ENCODE measurements around the gene AKR7A3.
"Not testable (repeated sequence)": the region's sequence is repeated elsewhere in the genome, so short reads cannot be mapped to it uniquely, and the experiment has no call there.

AKR7A3 gene

GRCh38 chr1:19287436-19288185, 959 bp downstream of the AKR7A3 start:
- DNase-seq = no peak

- DNase-seq = not testable (repeated sequence)
Observed at GRCh38 chr1:19285807-19286206, 2.8 kb downstream of the AKR7A3 start.

GRCh38 chr1:19285366-19285765, 3.2 kb downstream of the AKR7A3 start:
- not testable (repeated sequence) for DNase-seq

- DNase-seq = no peak
Observed at GRCh38 chr1:19284881-19285280, 3.7 kb downstream of the AKR7A3 start.

- no peak for DNase-seq
Observed at GRCh38 chr1:19283891-19284290, 4.7 kb downstream of the AKR7A3 start.

- DNase-seq = no peak
Observed at GRCh38 chr1:19274636-19275035, 13.9 kb downstream of the AKR7A3 start.

- DNase-seq = not testable (repeated sequence)
Observed at GRCh38 chr1:19273844-19274531, 14.6 kb downstream of the AKR7A3 start.

- no peak for DNase-seq
Observed at GRCh38 chr1:19273106-19273843, 15.3 kb downstream of the AKR7A3 start.

GRCh38 chr1:19272064-19272463, 16.5 kb downstream of the AKR7A3 start:
- DNase-seq = no peak

- DNase-seq = not testable (repeated sequence)
Observed at GRCh38 chr1:19270343-19270730, 18.2 kb downstream of the AKR7A3 start.

GRCh38 chr1:19269427-19270342, 18.9 kb downstream of the AKR7A3 start:
- not testable (repeated sequence) for DNase-seq

GRCh38 chr1:19268445-19268844, 20.1 kb downstream of the AKR7A3 start:
- no peak for DNase-seq

GRCh38 chr1:19262744-19263143, 25.8 kb downstream of the AKR7A3 start:
- DNase-seq = no peak

GRCh38 chr1:19262047-19262446, 26.5 kb downstream of the AKR7A3 start:
- DNase-seq = no peak

- no peak for DNase-seq
Observed at GRCh38 chr1:19260211-19261138, 28.1 kb downstream of the AKR7A3 start.

- no peak for DNase-seq
Observed at GRCh38 chr1:19258353-19258752, 30.2 kb downstream of the AKR7A3 start.

- DNase-seq = no peak
Observed at GRCh38 chr1:19257178-19257914, 31.2 kb downstream of the AKR7A3 start.

- not testable (repeated sequence) for DNase-seq
Observed at GRCh38 chr1:19256301-19256700, 32.3 kb downstream of the AKR7A3 start.

- no peak for DNase-seq
Observed at GRCh38 chr1:19255288-19255687, 33.3 kb downstream of the AKR7A3 start.

GRCh38 chr1:19254416-19254815, 34.2 kb downstream of the AKR7A3 start:
- no peak for DNase-seq
